ENCODE data around the gene RCAN1.

The RCAN1 gene

GRCh38 chr21:34519694-34520093 lies 95.2 kb downstream of the RCAN1 start:
- H3K4me3 ChIP-seq (ENCODE audit: low read depth, low read length) = no peak overlapping the region
- DNase-seq (ENCODE audit: low read depth) = no peak
- TF ChIP-seq CTCF (conservative IDR thresholded peaks at IDR 0.05; ENCODE audit: low read depth, low read length) = no peak

GRCh38 chr21:34519016-34519415 lies 95.9 kb downstream of the RCAN1 start:
- H3K4me3 ChIP-seq (ENCODE audit: low read depth, low read length) = no peak overlapping the region
- DNase-seq (ENCODE audit: low read depth) = no peak
- no peak for TF ChIP-seq CTCF (conservative IDR thresholded peaks at IDR 0.05; ENCODE audit: low read depth, low read length)

- no peak overlapping the region for H3K4me3 ChIP-seq (ENCODE audit: low read depth, low read length)
- no peak for DNase-seq (ENCODE audit: low read depth)
- no peak for TF ChIP-seq CTCF (conservative IDR thresholded peaks at IDR 0.05; ENCODE audit: low read depth, low read length)
These were observed 96.6 kb downstream of the RCAN1 start for GRCh38 chr21:34518301-34518700.

- DNase-seq (ENCODE audit: low read depth) = peak; percentile 68
- no peak overlapping the region for H3K4me3 ChIP-seq (ENCODE audit: low read depth, low read length)
- TF ChIP-seq CTCF (conservative IDR thresholded peaks at IDR 0.05; ENCODE audit: low read depth, low read length) = peak; percentile 68
These were observed 97.2 kb downstream of the RCAN1 start for GRCh38 chr21:34517491-34518245.

- no peak overlapping the region for H3K4me3 ChIP-seq (ENCODE audit: low read depth, low read length)
- no peak for DNase-seq (ENCODE audit: low read depth)
- TF ChIP-seq CTCF (conservative IDR thresholded peaks at IDR 0.05; ENCODE audit: low read depth, low read length) = no peak
These were observed 97.9 kb downstream of the RCAN1 start for GRCh38 chr21:34517039-34517438.

- no peak for TF ChIP-seq CTCF (conservative IDR thresholded peaks at IDR 0.05; ENCODE audit: low read depth, low read length)
- DNase-seq (ENCODE audit: low read depth) = no peak
- H3K4me3 ChIP-seq (ENCODE audit: low read depth, low read length) = no peak overlapping the region
These were observed 100.3 kb downstream of the RCAN1 start for GRCh38 chr21:34514576-34515115.
